Tibial nerve (tissue), 4 donors: ENCODE measurements around the gene OR1L4. TPM values are rescaled to one million over a fixed set of nuclear protein-coding genes. Genes with fewer than 3 reads are reported as not detected.

Experiments used
- DNase-seq, 2 donors: peaks; one replicate each; pipeline ENCODE4 v3.0.0-alpha.2; 2019; ENCODE audit warnings: low spot score in 2 of 2
- H3K27ac ChIP-seq, 4 donors: fragments of 200-600 bp; sonication (generic) in 3 of 4; one replicate each; pipeline ENCODE4 v1.5.1; 2017 to 2019; ENCODE audit warnings: mild to moderate bottlenecking in 1 of 4
- H3K27me3 ChIP-seq, 2 donors: fragments of 200-600 bp; sonication (generic) in 1 of 2; one replicate each; pipeline versions ENCODE4 v1.5.1 to v1.6.0; 2017 to 2019
- H3K36me3 ChIP-seq, 3 donors: fragments of 200-600 bp; sonication (generic); one replicate each; pipeline ENCODE4 v1.5.1; 2018 to 2019
- H3K4me1 ChIP-seq, 4 donors: fragments of 200-600 bp; sonication (generic) in 3 of 4; one replicate each; pipeline ENCODE4 v1.5.1; 2017 to 2019
- H3K4me3 ChIP-seq, 4 donors: fragments of 200-600 bp; sonication (generic) in 3 of 4; one replicate each; pipeline ENCODE4 v1.5.1; 2017 to 2019; ENCODE audit warnings: mild to moderate bottlenecking in 1 of 4, moderate library complexity in 1 of 4
- H3K9me3 ChIP-seq, 4 donors: fragments of 200-600 bp; sonication (generic) in 3 of 4; one replicate each; pipeline ENCODE4 v1.5.1; 2017 to 2019
- EP300 ChIP-seq, 2 donors: sonication (generic); formaldehyde crosslinking; IDR thresholded peaks; one replicate each; pipeline ENCODE4 v1.6.1; 2017; ENCODE audit warnings: antibody characterized with exemption in 2 of 2, mild to moderate bottlenecking in 1 of 2
- POLR2A ChIP-seq, 2 donors: fragments of 450-650 bp; IDR thresholded peaks; one replicate each; pipeline ENCODE4 v1.6.1; 2017; ENCODE audit warnings: antibody characterized with exemption in 2 of 2, mild to moderate bottlenecking in 2 of 2, moderate library complexity in 2 of 2
- WGBS, 2 donors: methylation state at CpG; one replicate each; pipeline ENCODE4 v1.1.5; 2018; 5-methylcytosine and 5-hydroxymethylcytosine counted together
- total RNA-seq, 4 donors: library from RNA; depleted of rRNA; stranded (reverse); fragments of >200 nt; gene quantifications; one replicate each; pipeline ENCODE4 v1.1.0, GENCODE V29; 2016
- TF ChIP-seq, protein P1 (sequence below), 5 experiments: fragments of 200-600 bp in 3 of 5; fragments of 450-650 bp in 2 of 5; sonication (generic) in 3 of 5; IDR thresholded peaks; one replicate each; pipeline ENCODE4 v1.5.1; 2016 to 2019; ENCODE audit warnings: antibody characterized with exemption in 5 of 5, mild to moderate bottlenecking in 3 of 5, moderate library complexity in 2 of 5

OR1L4 gene
- total RNA-seq, 4 donors from 2014 or later = not detected

DNA sequence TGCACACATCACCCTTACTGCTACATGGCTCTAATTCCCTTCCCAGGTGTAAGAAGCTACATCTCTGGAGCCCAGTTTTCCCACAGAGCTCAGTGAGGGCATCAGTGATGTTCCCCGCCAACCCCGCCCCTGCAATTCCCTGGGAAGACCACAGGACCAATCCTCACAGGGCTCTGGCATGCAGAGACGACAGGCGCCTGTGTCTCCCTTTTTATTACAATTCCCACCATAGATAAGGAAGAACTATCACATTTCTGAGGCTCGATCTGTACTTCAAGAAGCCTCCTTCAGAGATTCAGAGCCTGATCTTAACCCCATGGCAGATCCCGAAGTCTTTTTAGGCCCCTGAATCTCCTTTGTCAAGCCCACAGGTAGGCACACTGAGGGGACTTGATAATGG is 18.2 kb downstream of the OR1L4 start, which contains the start of gene OR1L6:
TSS of gene OR1L6 (plus strand) at position 301 of the 400 bp plus-strand sequence. CDS start 7,545 bp downstream, outside the sequence.
- H3K27ac ChIP-seq = no peak within 1 kb of the TSS
- no peaks in the 10 kb centered on the region for H3K36me3 ChIP-seq
- TF ChIP-seq POLR2A (IDR thresholded peaks at IDR 0.05) (no peak), EP300 (IDR thresholded peaks at IDR 0.05) (no peak)
- TF ChIP-seq, protein P1, sequence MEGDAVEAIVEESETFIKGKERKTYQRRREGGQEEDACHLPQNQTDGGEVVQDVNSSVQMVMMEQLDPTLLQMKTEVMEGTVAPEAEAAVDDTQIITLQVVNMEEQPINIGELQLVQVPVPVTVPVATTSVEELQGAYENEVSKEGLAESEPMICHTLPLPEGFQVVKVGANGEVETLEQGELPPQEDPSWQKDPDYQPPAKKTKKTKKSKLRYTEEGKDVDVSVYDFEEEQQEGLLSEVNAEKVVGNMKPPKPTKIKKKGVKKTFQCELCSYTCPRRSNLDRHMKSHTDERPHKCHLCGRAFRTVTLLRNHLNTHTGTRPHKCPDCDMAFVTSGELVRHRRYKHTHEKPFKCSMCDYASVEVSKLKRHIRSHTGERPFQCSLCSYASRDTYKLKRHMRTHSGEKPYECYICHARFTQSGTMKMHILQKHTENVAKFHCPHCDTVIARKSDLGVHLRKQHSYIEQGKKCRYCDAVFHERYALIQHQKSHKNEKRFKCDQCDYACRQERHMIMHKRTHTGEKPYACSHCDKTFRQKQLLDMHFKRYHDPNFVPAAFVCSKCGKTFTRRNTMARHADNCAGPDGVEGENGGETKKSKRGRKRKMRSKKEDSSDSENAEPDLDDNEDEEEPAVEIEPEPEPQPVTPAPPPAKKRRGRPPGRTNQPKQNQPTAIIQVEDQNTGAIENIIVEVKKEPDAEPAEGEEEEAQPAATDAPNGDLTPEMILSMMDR (IDR thresholded peaks at IDR 0.05) = no peak
- peaks cover 0 to 50% (median 7%) of the 10 kb centered on the region in 4 donors for H3K9me3 ChIP-seq
- no peaks in the 10 kb centered on the region for H3K4me1 ChIP-seq
- H3K4me3 ChIP-seq = no peak within 1 kb of the TSS
- DNase-seq = no peak
- H3K27me3 ChIP-seq = no peaks in the 10 kb centered on the region
- WGBS, 2 donors = 74 to 78% methylated on average over 6 of the region's 6 CpGs

DNA sequence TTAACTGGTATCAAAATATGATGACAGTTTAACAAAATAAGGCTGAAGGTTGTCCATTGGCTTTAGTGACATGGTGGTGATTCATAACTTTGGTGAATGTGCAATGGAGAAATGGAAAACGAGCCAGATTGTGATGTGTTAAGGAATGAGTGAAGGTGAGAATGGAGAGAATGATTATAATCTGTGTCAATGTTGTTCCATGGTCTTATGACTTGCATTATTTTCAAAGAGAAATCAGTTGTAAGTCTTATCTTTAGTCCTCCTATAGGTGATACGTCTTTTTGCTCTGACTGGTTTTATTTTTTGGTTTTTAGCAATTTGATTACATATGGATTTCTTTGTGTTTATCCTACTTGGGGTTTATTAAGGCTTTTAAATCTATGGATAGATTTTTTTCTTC is 31.0 kb downstream of the OR1L4 start:
- 26 to 39% methylated on average over 2 of the region's 2 CpGs for whole genome bisulfite sequencing, 2 donors

DNA sequence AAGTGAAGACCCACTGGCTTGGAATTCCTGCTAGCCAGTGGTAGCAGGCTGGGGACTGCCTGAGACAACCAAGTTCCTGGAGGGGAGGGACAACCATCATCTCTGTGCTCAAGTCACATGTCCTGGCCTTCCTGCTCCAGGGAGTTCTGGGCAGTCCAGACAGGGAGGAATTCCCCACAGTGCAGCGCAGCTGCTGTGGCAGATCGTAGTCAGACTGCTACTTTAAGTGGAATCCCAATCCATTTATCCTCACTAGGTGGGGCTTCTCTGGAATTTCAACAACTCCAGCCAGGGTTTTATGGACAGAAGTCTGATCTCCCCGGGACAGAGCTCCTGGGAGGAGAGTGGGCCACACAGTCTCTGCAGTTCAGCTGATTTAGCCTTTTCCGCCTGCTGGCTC is 44.0 kb downstream of the OR1L4 start:
- H3K4me1 ChIP-seq = no peaks in the 10 kb centered on the region
- WGBS, 2 donors = 48 to 57% methylated on average over 3 to 4 of the region's 4 CpGs
- peaks cover 0 to 62% (median 18%) of the 10 kb centered on the region in 4 donors for H3K9me3 ChIP-seq
- no peaks in the 10 kb centered on the region for H3K36me3 ChIP-seq
- TF ChIP-seq, protein P1 (IDR thresholded peaks at IDR 0.05) = no peak
- no peak for TF ChIP-seq EP300 (IDR thresholded peaks at IDR 0.05)
- no peak overlapping the region for H3K4me3 ChIP-seq
- no peaks in the 10 kb centered on the region for H3K27me3 ChIP-seq
- no peak for DNase-seq
- H3K27ac ChIP-seq = no peak overlapping the region

More for the DNA sequence above, 31.0 kb downstream of the OR1L4 start:
- Histone ChIP-seq H3K4me1 (no peaks in the 10 kb centered on the region), H3K36me3 (peaks cover 0 to 15% (median 0%) of the 10 kb centered on the region in 3 donors), H3K9me3 (peaks cover 0 to 52% (median 6%) of the 10 kb centered on the region in 4 donors), H3K4me3 (no peak overlapping the region), H3K27me3 (no peaks in the 10 kb centered on the region), H3K27ac (no peak overlapping the region)
- TF ChIP-seq EP300 (IDR thresholded peaks at IDR 0.05) = no peak
- TF ChIP-seq POLR2A (IDR thresholded peaks at IDR 0.05) = no peak
- TF ChIP-seq, protein P1 (IDR thresholded peaks at IDR 0.05) = no peak
- DNase-seq = no peak

Other genes starting within 250 kb of the OR1L4 start
- gene OR1J1, start 246.1 kb upstream of the OR1L4 start, total RNA-seq = not detected
- gene OR1J2, start 213.2 kb upstream of the OR1L4 start, total RNA-seq = not detected
- gene OR1J4, start 204.8 kb upstream of the OR1L4 start, total RNA-seq = not detected
- gene OR1N1, start 196.7 kb upstream of the OR1L4 start, total RNA-seq = not detected
- gene OR1N2, start 170.9 kb upstream of the OR1L4 start, total RNA-seq = not detected
- 1 to 10 TPM in 1 of 4 donors, under 1 TPM in 3; 0.39 to 1.5 (median 0.64) TPM for gene OR1L8, start 140.6 kb upstream of the OR1L4 start, total RNA-seq
- 1 to 10 TPM in 1 of 4 donors, not detected in 3; 1.8 TPM for gene OR1Q1, start 109.3 kb upstream of the OR1L4 start, total RNA-seq
- gene OR1B1, start 66.4 kb upstream of the OR1L4 start, total RNA-seq = 1 to 10 TPM in 1 of 4 donors, not detected in 3; 3.0 TPM
- not detected for gene OR1L1, start 62.3 kb upstream of the OR1L4 start, total RNA-seq
- gene OR1L3, start 48.9 kb upstream of the OR1L4 start, total RNA-seq = not detected
- gene OR1L6, start 18.3 kb downstream of the OR1L4 start, total RNA-seq = not detected
- not detected for gene OR5C1, start 64.9 kb downstream of the OR1L4 start, total RNA-seq
- not detected for gene OR1K1, start 76.1 kb downstream of the OR1L4 start, total RNA-seq
- 10 to 100 TPM; 18.3 to 23.7 (median 21.4) TPM for gene PDCL, start 104.6 kb downstream of the OR1L4 start, total RNA-seq
- 10 to 100 TPM; 38.4 to 68.2 (median 41.9) TPM for gene RC3H2, start 181.4 kb downstream of the OR1L4 start, total RNA-seq
- 10 to 100 TPM in 2 of 4 donors, 1 to 10 TPM in 2; 5.7 to 12.3 (median 8.8) TPM for gene ZBTB6, start 189.3 kb downstream of the OR1L4 start, total RNA-seq
- gene ZBTB26, start 207.5 kb downstream of the OR1L4 start, total RNA-seq = 1 to 10 TPM; 4.9 to 9.0 (median 6.2) TPM
- 10 to 100 TPM; 66.1 to 83.1 (median 73.4) TPM for gene RABGAP1, start 217.0 kb downstream of the OR1L4 start, total RNA-seq